Measurements from ENCODE around the gene FLYWCH2.

DNA sequence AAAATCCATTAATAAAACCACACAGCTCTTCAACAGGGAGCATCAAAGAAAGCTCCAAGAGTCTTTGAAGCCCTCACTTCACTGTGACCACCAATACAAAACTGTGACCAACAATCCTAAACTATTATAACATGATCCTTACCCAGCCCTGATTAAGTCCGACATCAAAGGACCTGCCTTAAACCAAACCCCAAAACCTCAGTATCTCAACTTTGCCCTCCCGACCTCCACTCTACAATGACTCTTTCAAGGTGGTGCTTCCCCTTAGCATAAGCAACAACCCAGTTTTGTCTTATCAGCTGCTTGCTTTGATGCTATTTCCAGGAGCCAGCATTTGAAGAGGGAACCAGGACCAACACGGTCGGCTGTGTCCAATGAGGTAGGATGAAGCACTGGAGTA, 16.6 kb upstream of the FLYWCH2 start:
- TF ChIP-seq, protein P1, sequence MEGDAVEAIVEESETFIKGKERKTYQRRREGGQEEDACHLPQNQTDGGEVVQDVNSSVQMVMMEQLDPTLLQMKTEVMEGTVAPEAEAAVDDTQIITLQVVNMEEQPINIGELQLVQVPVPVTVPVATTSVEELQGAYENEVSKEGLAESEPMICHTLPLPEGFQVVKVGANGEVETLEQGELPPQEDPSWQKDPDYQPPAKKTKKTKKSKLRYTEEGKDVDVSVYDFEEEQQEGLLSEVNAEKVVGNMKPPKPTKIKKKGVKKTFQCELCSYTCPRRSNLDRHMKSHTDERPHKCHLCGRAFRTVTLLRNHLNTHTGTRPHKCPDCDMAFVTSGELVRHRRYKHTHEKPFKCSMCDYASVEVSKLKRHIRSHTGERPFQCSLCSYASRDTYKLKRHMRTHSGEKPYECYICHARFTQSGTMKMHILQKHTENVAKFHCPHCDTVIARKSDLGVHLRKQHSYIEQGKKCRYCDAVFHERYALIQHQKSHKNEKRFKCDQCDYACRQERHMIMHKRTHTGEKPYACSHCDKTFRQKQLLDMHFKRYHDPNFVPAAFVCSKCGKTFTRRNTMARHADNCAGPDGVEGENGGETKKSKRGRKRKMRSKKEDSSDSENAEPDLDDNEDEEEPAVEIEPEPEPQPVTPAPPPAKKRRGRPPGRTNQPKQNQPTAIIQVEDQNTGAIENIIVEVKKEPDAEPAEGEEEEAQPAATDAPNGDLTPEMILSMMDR (IDR thresholded peaks at IDR 0.05 in 2 of 3, conservative IDR thresholded peaks at IDR 0.05 in 1 of 3; ENCODE audit: borderline replicate concordance in 1 of 3, insufficient read depth in 1 of 3, low read depth in 2 of 3, low read length in 2 of 3): no peak
- TF ChIP-seq POLR2A (IDR thresholded peaks at IDR 0.05; ENCODE audit: borderline replicate concordance, extremely low read depth, insufficient read depth, insufficient read length) (no peak), MAX (IDR thresholded peaks at IDR 0.05) (no peak), POLR2AphosphoS5 (IDR thresholded peaks at IDR 0.05; ENCODE audit: low read depth, low read length) (no peak), JUND (IDR thresholded peaks at IDR 0.05) (no peak), FOSL1 (IDR thresholded peaks at IDR 0.05; ENCODE audit: low read depth) (no peak), SP1 (IDR thresholded peaks at IDR 0.05; ENCODE audit: low read depth) (no peak), ZBTB33 (IDR thresholded peaks at IDR 0.05; ENCODE audit: extremely low read depth, insufficient replicate concordance, low read length) (no peak), YY1 (IDR thresholded peaks at IDR 0.05; ENCODE audit: extremely low read depth, insufficient replicate concordance, low read depth, low read length) (no peak), EZH2phosphoT487 (IDR thresholded peaks at IDR 0.05; ENCODE audit: borderline replicate concordance) (no peak), EZH2 (IDR thresholded peaks at IDR 0.05) (no peak), CBX3 (IDR thresholded peaks at IDR 0.05; ENCODE audit: low read depth) (no peak), CEBPB (IDR thresholded peaks at IDR 0.05; ENCODE audit: low read depth) (no peak)
